HEK293 (cell line): ENCODE data around the gene DCAF8.

ENCODE experiments used
- CTCF ChIA-PET: fragments of 350-600 bp; formaldehyde crosslinking; extraction: SDS; loops from one replicate; lab custom pipeline; 2021; ENCODE audit warnings: antibody characterized with exemption; lab: Yijun Ruan, JAX
- POLR2A ChIA-PET: fragments of 300-600 bp; formaldehyde crosslinking; extraction: SDS; loops from one replicate; lab custom pipeline; 2020; ENCODE audit warnings: antibody characterized with exemption, inconsistent platforms; lab: Yijun Ruan, JAX
- H3K27ac ChIP-seq: fragments of 200-500 bp; sonication (Bioruptor generic); 2 replicates; pipeline ENCODE4 v1.5.1; 2014; ENCODE audit warnings: low read depth, low read length, control low read depth, inconsistent platforms; ENCODE audit errors: extremely low read depth
- H3K36me3 ChIP-seq, 2 experiments: fragments of 200-500 bp in 1 of 2; sonication (Bioruptor generic) in 1 of 2; 1 replicate in 1 of 2; 2 replicates in 1 of 2; pipeline ENCODE4 v1.5.1; 2014 to 2017; ENCODE audit warnings: inconsistent platforms in 2 of 2, low read length in 2 of 2; ENCODE audit not compliant: control insufficient read depth in 2 of 2, insufficient read depth in 1 of 2
- H3K4me1 ChIP-seq: fragments of 200-500 bp; sonication (Bioruptor generic); 2 replicates; pipeline ENCODE4 v1.5.1; 2014; ENCODE audit warnings: mild to moderate bottlenecking, low read length, inconsistent platforms; ENCODE audit not compliant: control insufficient read depth, insufficient read depth
- H3K4me3 ChIP-seq: 2 replicates; pipeline ENCODE4 v1.5.1; 2011; ENCODE audit warnings: low read depth, mild to moderate bottlenecking, control low read depth, low read length, moderate library complexity
- H3K9me3 ChIP-seq: fragments of 200-500 bp; sonication (Bioruptor generic); 2 replicates; pipeline ENCODE4 v1.5.1; 2014; ENCODE audit warnings: low read depth, low read length, inconsistent platforms; ENCODE audit not compliant: control insufficient read depth, insufficient read depth
- EGR2 ChIP-seq: fragments of 450-650 bp; formaldehyde crosslinking; IDR thresholded peaks from 2 replicates; pipeline ENCODE4 v1.5.1; 2016; ENCODE audit warnings: low read depth, missing biosample characterization, missing genetic modification characterization
- GLIS2 ChIP-seq: fragments of 450-650 bp; formaldehyde crosslinking; IDR thresholded peaks from 2 replicates; pipeline ENCODE4 v1.5.1; 2016; ENCODE audit warnings: missing biosample characterization, missing genetic modification characterization
- KLF1 ChIP-seq: fragments of 450-650 bp; formaldehyde crosslinking; IDR thresholded peaks from 2 replicates; pipeline ENCODE4 v1.5.1; 2016; ENCODE audit warnings: missing biosample characterization, missing genetic modification characterization
- KLF16 ChIP-seq: fragments of 450-650 bp; formaldehyde crosslinking; IDR thresholded peaks from 2 replicates; pipeline ENCODE4 v1.5.1; 2017; ENCODE audit warnings: missing biosample characterization, missing genetic modification characterization
- KLF9 ChIP-seq: fragments of 450-650 bp; formaldehyde crosslinking; IDR thresholded peaks from 2 replicates; pipeline ENCODE4 v1.5.1; 2016; ENCODE audit warnings: missing biosample characterization, missing genetic modification characterization, low read depth
- MYNN ChIP-seq: fragments of 450-650 bp; formaldehyde crosslinking; IDR thresholded peaks from 2 replicates; pipeline ENCODE4 v1.5.1; 2016; ENCODE audit warnings: missing biosample characterization, missing genetic modification characterization, borderline replicate concordance
- MZF1 ChIP-seq: fragments of 450-650 bp; formaldehyde crosslinking; IDR thresholded peaks from 2 replicates; pipeline ENCODE4 v1.5.1; 2017; ENCODE audit warnings: missing biosample characterization, missing genetic modification characterization, borderline replicate concordance
- RBAK ChIP-seq: fragments of 450-650 bp; formaldehyde crosslinking; IDR thresholded peaks from 2 replicates; pipeline ENCODE4 v1.5.1; 2016; ENCODE audit warnings: missing biosample characterization, missing genetic modification characterization
- SP3 ChIP-seq: fragments of 450-650 bp; formaldehyde crosslinking; IDR thresholded peaks from 2 replicates; pipeline ENCODE4 v1.5.1; 2016; ENCODE audit warnings: missing biosample characterization, missing genetic modification characterization
- ZBTB48 ChIP-seq: fragments of 450-650 bp; formaldehyde crosslinking; IDR thresholded peaks from 2 replicates; pipeline ENCODE4 v1.5.1; 2016; ENCODE audit warnings: missing biosample characterization, missing genetic modification characterization
- ZFHX2 ChIP-seq: fragments of 450-650 bp; formaldehyde crosslinking; conservative IDR thresholded peaks from 2 replicates; pipeline ENCODE4 v1.5.1; 2016; ENCODE audit warnings: missing biosample characterization, missing genetic modification characterization
- ZNF169 ChIP-seq: fragments of 450-650 bp; formaldehyde crosslinking; IDR thresholded peaks from 2 replicates; pipeline ENCODE4 v1.5.1; 2016; ENCODE audit warnings: missing biosample characterization, missing genetic modification characterization
- ZNF214 ChIP-seq: fragments of 450-650 bp; formaldehyde crosslinking; IDR thresholded peaks from 2 replicates; pipeline ENCODE4 v1.5.1; 2017; ENCODE audit warnings: missing biosample characterization, mild to moderate bottlenecking, missing genetic modification characterization, borderline replicate concordance
- ZNF248 ChIP-seq: fragments of 450-650 bp; formaldehyde crosslinking; IDR thresholded peaks from 2 replicates; pipeline ENCODE4 v1.5.1; 2017; ENCODE audit warnings: missing biosample characterization, missing genetic modification characterization
- ZNF366 ChIP-seq: fragments of 450-650 bp; formaldehyde crosslinking; conservative IDR thresholded peaks from 2 replicates; pipeline ENCODE4 v1.5.1; 2016; ENCODE audit warnings: missing biosample characterization, missing genetic modification characterization
- ZNF792 ChIP-seq: fragments of 450-650 bp; formaldehyde crosslinking; IDR thresholded peaks from 2 replicates; pipeline ENCODE4 v1.5.1; 2016; ENCODE audit warnings: missing biosample characterization, missing genetic modification characterization
- TF ChIP-seq, protein P1 (sequence below): fragments of 450-650 bp; formaldehyde crosslinking; IDR thresholded peaks from 2 replicates; pipeline ENCODE4 v1.5.1; 2016; ENCODE audit warnings: missing biosample characterization, missing genetic modification characterization
- TF ChIP-seq, protein P2 (sequence below): fragments of 450-650 bp; formaldehyde crosslinking; IDR thresholded peaks from 2 replicates; pipeline ENCODE4 v1.5.1; 2016; ENCODE audit warnings: missing biosample characterization, missing genetic modification characterization
- TF ChIP-seq, protein P3 (sequence below): fragments of 450-650 bp; formaldehyde crosslinking; IDR thresholded peaks from 2 replicates; pipeline ENCODE4 v1.5.1; 2016; ENCODE audit warnings: missing biosample characterization, missing genetic modification characterization

The DCAF8 gene

DNA sequence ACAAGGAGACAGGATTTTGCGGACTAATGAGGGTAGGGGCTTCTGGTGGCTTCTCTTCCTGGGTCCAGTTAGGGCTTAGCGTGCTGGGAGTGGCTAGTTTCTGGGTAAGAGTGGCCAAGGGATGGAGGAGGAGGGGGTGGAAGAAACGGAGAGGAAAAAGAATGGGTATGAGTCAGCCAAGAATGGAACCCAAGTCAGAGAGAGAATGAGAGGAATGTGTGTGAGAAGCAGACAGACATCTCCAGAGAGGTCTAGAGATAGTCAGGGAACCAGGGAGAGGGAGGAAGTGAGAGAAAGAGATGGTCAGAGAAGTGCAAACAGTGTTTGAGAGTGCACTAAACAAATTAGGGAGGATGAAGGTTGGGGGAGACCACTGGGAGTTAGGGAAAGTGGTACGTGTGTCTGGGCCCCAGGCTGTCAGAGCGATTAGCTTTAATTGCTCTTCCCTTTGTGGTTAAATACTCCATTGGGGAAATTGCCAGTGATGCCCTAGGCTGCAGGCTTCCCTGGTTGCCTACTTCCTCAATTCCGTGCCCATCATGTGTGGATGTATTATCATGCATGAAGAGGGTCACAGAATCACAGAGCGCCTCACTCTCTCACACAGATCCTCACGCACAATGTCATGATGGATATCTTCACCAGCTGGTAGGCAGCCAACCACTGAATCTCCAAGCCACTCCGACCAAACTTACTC, 55.8 kb downstream of the DCAF8 start (continued):
- no peak for TF ChIP-seq ZFHX2 (tag by site-specific recombination)
- no peak for TF ChIP-seq ZNF792 (tag by site-specific recombination)
- TF ChIP-seq, protein P1, sequence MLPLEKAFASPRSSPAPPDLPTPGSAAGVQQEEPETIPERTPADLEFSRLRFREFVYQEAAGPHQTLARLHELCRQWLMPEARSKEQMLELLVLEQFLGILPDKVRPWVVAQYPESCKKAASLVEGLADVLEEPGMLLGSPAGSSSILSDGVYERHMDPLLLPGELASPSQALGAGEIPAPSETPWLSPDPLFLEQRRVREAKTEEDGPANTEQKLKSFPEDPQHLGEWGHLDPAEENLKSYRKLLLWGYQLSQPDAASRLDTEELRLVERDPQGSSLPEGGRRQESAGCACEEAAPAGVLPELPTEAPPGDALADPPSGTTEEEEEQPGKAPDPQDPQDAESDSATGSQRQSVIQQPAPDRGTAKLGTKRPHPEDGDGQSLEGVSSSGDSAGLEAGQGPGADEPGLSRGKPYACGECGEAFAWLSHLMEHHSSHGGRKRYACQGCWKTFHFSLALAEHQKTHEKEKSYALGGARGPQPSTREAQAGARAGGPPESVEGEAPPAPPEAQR = no peak
- no peak for TF ChIP-seq ZNF169
- TF ChIP-seq ZNF366 = 0 out of 2 replicates have a peak, but pooled peaks have one; percentile 31
- no peak for TF ChIP-seq ZNF214 (tag by site-specific recombination)
- TF ChIP-seq, protein P2, sequence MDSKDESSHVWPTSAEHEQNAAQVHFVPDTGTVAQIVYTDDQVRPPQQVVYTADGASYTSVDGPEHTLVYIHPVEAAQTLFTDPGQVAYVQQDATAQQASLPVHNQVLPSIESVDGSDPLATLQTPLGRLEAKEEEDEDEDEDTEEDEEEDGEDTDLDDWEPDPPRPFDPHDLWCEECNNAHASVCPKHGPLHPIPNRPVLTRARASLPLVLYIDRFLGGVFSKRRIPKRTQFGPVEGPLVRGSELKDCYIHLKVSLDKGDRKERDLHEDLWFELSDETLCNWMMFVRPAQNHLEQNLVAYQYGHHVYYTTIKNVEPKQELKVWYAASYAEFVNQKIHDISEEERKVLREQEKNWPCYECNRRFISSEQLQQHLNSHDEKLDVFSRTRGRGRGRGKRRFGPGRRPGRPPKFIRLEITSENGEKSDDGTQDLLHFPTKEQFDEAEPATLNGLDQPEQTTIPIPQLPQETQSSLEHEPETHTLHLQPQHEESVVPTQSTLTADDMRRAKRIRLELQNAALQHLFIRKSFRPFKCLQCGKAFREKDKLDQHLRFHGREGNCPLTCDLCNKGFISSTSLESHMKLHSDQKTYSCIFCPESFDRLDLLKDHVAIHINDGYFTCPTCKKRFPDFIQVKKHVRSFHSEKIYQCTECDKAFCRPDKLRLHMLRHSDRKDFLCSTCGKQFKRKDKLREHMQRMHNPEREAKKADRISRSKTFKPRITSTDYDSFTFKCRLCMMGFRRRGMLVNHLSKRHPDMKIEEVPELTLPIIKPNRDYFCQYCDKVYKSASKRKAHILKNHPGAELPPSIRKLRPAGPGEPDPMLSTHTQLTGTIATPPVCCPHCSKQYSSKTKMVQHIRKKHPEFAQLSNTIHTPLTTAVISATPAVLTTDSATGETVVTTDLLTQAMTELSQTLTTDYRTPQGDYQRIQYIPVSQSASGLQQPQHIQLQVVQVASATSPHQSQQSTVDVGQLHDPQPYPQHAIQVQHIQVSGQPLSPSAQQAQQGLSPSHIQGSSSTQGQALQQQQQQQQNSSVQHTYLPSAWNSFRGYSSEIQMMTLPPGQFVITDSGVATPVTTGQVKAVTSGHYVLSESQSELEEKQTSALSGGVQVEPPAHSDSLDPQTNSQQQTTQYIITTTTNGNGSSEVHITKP (tag by site-specific recombination) = peak; percentile 7; the same call in 1 of the 2 replicates
- TF ChIP-seq ZBTB48 = peak; percentile 86

DNA sequence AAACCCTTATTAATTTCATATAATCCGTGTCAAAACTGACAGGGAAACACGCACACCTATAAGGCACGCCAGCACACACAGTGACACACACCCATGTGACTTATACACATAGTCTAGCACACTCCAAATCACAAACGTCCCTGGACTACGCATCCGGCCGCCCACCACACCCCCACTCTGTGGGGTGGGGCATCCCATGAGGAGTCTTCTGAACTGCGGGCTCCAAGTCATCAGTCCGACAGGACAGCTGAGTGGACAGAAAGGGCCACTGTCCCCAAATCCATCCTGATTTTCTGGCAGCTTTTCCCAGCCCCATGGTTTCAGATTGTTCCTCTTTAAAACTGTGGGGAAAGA, 56.3 kb downstream of the DCAF8 start:
- Histone ChIP-seq H3K9me3 (no peaks in the 10 kb centered on the region), H3K4me1 (0 out of 2 replicates have a peak, but pooled peaks cover 2% of the 10 kb centered on the region), H3K27ac (peak overlapping the region; percentile 82; the same call in 1 of the 2 replicates), H3K36me3 (peaks cover 0 to 46% of the 10 kb centered on the region in 2 experiments; a peak in 2 of 3 replicates), H3K4me3 (peak overlapping the region; percentile 70)
- POLR2A ChIA-PET = interaction anchor here (0.6 to 1.0 kb wide), 4 partner anchors 10 to 39 kb away, joined by 3 to 4 read pairs (median 4); no protein-coding TSS in a partner anchor
- CTCF ChIA-PET = interaction anchor here (0.5 to 3.8 kb wide), 7 partner anchors 13 to 105 kb away, joined by 3 to 15 read pairs (median 6); no protein-coding TSS in a partner anchor
- TF ChIP-seq SP3 (tag by site-specific recombination) (peak; percentile 60), KLF1 (peak; percentile 86), KLF9 (tag by site-specific recombination) (peak; percentile 66), KLF16 (tag by site-specific recombination) (no peak), EGR2 (tag by site-specific recombination) (peak; percentile 59), ZFHX2 (tag by site-specific recombination) (peak; percentile 82), ZNF248 (tag by site-specific recombination) (no peak), GLIS2 (tag by site-specific recombination) (no peak; the same call in 1 of the 2 replicates), MZF1 (tag by site-specific recombination) (no peak), MYNN (no peak), RBAK (tag by site-specific recombination) (no peak)
- TF ChIP-seq, protein P3, sequence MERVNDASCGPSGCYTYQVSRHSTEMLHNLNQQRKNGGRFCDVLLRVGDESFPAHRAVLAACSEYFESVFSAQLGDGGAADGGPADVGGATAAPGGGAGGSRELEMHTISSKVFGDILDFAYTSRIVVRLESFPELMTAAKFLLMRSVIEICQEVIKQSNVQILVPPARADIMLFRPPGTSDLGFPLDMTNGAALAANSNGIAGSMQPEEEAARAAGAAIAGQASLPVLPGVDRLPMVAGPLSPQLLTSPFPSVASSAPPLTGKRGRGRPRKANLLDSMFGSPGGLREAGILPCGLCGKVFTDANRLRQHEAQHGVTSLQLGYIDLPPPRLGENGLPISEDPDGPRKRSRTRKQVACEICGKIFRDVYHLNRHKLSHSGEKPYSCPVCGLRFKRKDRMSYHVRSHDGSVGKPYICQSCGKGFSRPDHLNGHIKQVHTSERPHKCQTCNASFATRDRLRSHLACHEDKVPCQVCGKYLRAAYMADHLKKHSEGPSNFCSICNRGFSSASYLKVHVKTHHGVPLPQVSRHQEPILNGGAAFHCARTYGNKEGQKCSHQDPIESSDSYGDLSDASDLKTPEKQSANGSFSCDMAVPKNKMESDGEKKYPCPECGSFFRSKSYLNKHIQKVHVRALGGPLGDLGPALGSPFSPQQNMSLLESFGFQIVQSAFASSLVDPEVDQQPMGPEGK (tag by site-specific recombination) = no peak
- TF ChIP-seq, protein P2 (tag by site-specific recombination) = peak; percentile 79; the same call in 1 of the 2 replicates
